HG03432 (cell line): Measurements from ENCODE around the gene UCP1.

Experiments
- ATAC-seq: cut with Tn5 transposase; IDR thresholded peaks from one replicate; pipeline ENCODE4 v1.9.1; 2021; ENCODE audit warnings: mild to moderate bottlenecking, moderate library complexity; ENCODE audit not compliant: unreplicated experiment

UCP1 gene, protein sequence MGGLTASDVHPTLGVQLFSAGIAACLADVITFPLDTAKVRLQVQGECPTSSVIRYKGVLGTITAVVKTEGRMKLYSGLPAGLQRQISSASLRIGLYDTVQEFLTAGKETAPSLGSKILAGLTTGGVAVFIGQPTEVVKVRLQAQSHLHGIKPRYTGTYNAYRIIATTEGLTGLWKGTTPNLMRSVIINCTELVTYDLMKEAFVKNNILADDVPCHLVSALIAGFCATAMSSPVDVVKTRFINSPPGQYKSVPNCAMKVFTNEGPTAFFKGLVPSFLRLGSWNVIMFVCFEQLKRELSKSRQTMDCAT

DNA sequence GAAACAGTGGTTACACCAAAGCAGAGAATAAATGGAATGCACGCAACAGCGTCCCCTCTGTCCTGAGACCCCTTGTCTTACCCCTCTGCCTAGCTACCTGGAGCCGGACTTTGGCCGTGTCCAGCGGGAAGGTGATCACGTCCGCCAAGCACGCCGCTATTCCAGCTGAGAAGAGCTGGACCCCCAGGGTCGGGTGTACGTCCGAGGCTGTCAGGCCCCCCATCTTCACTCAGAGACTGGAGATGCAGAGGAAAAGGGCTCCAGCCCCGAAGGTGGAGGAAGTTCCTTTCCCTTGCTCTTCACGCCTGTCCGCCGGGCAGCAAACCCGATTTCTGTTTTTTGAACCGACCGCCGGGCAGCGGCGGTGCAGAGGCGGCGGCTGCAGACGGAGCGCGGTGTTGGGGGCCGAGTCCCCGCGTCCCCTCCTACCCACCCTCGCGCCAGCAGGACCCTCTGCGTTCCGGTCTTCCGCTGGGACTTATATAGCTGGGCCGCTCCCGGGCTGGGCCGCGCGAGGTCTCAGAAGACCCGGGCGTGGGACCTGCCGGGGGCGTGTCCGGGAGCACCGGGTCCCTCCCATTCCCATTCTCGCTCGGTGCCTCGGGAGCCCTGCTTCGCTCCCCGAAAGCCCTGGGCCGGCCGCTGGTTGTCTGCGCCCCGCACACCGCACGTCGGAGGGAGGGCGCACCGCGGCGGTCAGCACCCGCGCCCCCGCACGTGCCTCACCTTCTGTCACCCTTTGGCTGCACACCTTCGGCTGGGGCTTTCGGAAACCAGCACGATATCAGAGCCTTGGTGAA, at the start of gene UCP1:
Gene UCP1 (minus strand): TSS at position 455 of the 800 bp plus-strand sequence. CDS start 232 bp downstream, at position 223.
- ATAC-seq = no peak

- ATAC-seq = no peak
These were observed 48.9 kb upstream of the UCP1 start for GRCh38 chr4:140617499-140618248.

DNA sequence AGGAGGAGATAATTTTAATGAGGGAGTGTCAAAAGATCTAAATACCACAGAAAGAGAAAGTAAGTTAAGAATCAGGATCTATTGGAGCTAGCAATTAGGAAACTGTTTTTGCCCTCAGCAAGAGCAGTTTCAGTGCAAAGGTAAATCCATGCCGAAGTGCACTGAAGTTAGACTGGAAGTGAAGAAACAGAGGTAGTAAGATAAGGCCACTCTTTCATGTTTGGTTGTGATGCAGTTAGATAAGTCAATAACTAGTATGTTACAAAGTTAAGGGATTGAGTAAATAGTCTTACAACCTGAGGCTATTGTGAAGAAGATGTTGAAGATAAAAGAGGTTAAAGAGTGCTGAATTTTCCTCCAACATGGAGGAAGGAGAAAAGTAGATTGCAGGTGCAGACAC, 46.7 kb upstream of the UCP1 start:
- no peak for ATAC-seq

DNA sequence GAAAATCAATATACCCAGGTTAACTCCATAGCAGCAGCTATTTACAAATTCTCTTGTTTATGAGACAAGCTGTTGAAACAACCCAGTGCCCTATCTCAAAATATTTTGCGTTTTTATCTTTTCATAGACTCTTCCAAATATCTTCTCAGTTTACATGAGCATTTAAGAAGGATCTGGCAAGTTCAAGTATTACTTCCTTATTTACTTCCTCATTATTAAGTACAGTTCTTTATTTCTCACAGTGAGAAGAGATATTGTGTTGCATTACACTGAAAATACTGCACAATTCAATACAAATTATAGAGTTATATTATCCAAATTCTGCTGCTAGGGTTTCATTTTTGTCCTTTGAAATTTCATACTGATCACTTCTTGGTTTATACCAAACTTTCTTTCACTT, 43.6 kb upstream of the UCP1 start:
- ATAC-seq = no peak

GRCh38 chr4:140611854-140612253, 43.1 kb upstream of the UCP1 start:
- ATAC-seq = no peak

GRCh38 chr4:140609548-140610425, 41.0 kb upstream of the UCP1 start:
- ATAC-seq = peak; percentile 92

- ATAC-seq = no peak
These were observed 39.1 kb upstream of the UCP1 start for GRCh38 chr4:140607852-140608251.

GRCh38 chr4:140604544-140604943, 35.8 kb upstream of the UCP1 start:
- no peak for ATAC-seq

- no peak for ATAC-seq
These were observed 34.5 kb upstream of the UCP1 start for GRCh38 chr4:140603286-140603685.

GRCh38 chr4:140602714-140603113, 34.0 kb upstream of the UCP1 start:
- ATAC-seq = no peak

GRCh38 chr4:140600408-140600807, 31.6 kb upstream of the UCP1 start:
- no peak for ATAC-seq

- peak; percentile 60 for ATAC-seq
These were observed 26.3 kb upstream of the UCP1 start for GRCh38 chr4:140595065-140595464.

- no peak for ATAC-seq
These were observed 15.7 kb upstream of the UCP1 start for GRCh38 chr4:140584439-140584838.

DNA sequence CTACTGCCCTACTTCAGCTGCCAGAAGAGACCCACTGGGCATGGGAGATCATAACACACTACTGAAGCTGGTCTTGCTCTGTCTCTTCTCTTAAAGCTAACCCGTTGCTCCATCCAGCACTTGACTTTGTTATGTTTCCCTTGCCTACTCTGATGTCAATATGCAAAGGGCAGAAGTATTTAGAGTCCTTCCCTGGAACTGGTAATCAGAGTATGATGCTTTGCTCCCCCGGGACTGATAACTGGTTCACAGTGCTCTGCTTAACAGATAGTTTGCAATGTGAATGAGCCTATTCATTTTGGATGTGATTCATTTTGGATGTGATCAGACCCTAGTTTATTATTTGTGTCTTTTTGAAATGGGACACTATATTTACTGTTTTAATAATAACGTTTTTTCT, 12.3 kb upstream of the UCP1 start:
- no peak for ATAC-seq

DNA sequence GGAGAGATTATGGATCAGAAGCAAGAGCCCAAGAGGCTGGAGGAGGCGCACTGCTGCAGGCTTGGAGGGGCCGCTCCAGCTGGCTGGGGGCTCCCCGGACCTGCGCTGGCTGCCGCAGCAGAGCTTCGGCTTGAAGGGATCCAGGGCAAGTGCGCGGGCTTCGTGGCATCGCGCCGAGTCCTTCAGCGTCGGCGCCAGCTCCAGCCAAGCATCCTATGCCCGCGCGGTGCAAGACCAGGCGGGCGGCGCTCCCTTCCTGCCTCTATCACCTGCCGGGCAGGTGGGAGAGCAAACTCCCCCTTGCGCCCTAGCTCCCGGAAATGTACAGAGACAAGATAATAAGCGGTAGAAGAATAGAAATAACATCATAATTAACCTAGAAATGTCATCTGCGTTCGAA, 10.5 kb upstream of the UCP1 start:
- no peak for ATAC-seq

- ATAC-seq = no peak
These were observed 6.7 kb upstream of the UCP1 start for GRCh38 chr4:140575489-140575888.

GRCh38 chr4:140571620-140572019, 2.9 kb upstream of the UCP1 start:
- no peak for ATAC-seq

DNA sequence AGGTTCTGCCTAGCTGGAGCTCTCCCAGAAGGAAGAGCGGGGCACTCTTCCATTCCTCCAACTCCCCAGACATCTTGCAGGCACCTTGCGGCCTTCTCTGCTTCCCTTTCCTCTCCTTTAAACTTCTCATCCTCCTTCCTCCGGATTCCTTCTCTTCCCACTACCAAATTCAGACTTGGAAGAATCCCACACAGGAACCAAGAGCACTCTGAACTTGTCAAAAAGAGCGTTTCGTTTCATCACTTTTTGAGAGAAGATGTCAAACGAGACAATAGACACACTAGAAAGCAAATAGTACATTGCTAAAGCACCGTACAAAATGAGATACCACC, 512 bp upstream of the UCP1 start:
- no peak for ATAC-seq

DNA sequence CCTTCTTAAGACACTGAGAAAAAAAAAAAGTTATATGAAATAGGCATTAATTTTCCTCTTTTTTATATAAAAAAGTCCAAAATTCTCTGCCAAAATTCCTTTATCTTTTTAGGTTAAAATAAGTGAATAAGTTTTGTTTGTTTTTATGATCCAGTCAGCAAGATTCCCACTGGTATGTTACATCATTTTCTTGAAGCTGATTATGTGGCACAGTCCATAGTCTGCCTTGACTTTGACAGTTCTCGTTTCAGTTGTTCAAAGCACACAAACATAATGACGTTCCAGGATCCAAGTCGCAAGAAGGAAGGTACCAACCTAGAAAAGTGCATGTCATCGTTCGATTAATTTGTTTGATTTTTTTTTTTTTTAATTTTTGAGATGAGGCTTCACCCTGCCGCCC, 9.1 kb downstream of the UCP1 start:
- no peak for ATAC-seq

- ATAC-seq = no peak
These were observed 10.8 kb downstream of the UCP1 start for GRCh38 chr4:140557831-140558435.
